WERI-Rb-1 (cell line): ENCODE measurements around the gene ARHGAP19.

Source experiments
- DNase-seq: peaks from one replicate; pipeline ENCODE4 v3.0.0-alpha.2; 2020
- H3K27ac ChIP-seq: fragments of 250-450 bp; sonication (Bioruptor Pico); 2 replicates; pipeline ENCODE4 v1.5.1; 2020; ENCODE audit warnings: mild to moderate bottlenecking, moderate library complexity
- H3K27me3 ChIP-seq: fragments of 250-450 bp; sonication (Bioruptor Pico); 2 replicates; pipeline ENCODE4 v1.5.1; 2021; ENCODE audit warnings: mild to moderate bottlenecking, low read depth, moderate library complexity; ENCODE audit not compliant: insufficient read depth, severe bottlenecking
- H3K36me3 ChIP-seq: fragments of 250-450 bp; sonication (Bioruptor Pico); 2 replicates; pipeline ENCODE4 v1.5.1; 2020; ENCODE audit warnings: mild to moderate bottlenecking, moderate library complexity
- H3K4me3 ChIP-seq: 2 replicates; pipeline ENCODE4 v1.5.1; 2011; ENCODE audit warnings: low read depth, mild to moderate bottlenecking, control low read depth, low read length
- H3K9me3 ChIP-seq: fragments of 250-450 bp; sonication (Bioruptor Pico); 2 replicates; pipeline ENCODE4 v1.5.1; 2021; ENCODE audit warnings: mild to moderate bottlenecking, moderate library complexity; ENCODE audit not compliant: severe bottlenecking
- CTCF ChIP-seq: IDR thresholded peaks from 2 replicates; pipeline ENCODE4 v1.5.1; 2011; ENCODE audit warnings: low read depth, mild to moderate bottlenecking, control low read depth, inconsistent platforms, low read length

ARHGAP19 gene

GRCh38 chr10:97197030-97197500, 95.4 kb downstream of the ARHGAP19 start:
- TF ChIP-seq CTCF = no peak
- H3K27me3 ChIP-seq = no peaks in the 10 kb centered on the region
- no peak overlapping the region for H3K27ac ChIP-seq
- no peak overlapping the region for H3K4me3 ChIP-seq
- no peaks in the 10 kb centered on the region for H3K36me3 ChIP-seq
- no peaks in the 10 kb centered on the region for H3K9me3 ChIP-seq
- no peak for DNase-seq

DNA sequence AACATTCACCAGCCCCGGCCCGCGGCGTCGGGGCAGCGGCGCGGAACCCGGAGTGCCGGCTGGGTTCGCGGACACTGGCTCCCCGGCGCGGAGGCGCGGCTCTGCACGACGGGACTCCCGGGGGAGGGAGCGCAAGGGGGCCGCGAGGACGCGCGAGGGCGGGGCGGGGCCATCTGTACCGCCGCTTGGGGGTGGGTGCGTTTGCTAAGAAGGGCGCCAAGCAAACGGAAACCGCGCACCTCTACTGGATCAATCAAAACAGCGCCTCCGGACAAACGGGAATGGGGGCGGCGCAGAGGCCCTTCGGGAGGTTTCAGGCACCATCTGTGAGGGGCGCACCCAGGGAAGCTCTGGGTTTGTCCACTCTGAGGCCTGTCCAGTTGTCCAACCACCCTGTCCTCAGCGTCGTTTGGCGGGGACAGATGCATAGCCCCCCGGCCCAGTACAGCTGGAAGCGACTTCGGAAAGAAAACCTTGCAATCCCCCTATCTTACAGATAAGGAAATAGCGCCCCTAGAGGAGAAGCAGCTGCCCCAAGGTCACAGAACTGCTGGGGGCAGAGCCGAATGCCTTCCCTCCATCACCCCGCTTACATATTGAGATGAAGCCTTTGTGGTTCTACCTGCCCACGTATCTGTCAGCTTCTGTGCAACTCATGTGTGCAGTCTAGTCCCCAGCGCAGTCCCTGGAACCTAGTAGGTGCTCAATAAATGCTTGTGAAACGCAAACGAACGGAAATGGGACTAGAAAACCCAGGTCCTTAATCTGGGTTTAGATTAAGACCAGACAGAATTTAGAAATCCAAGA, 96.0 kb downstream of the ARHGAP19 start:
- Histone ChIP-seq H3K27ac (peak overlapping the region; percentile 87), H3K27me3 (no peaks in the 10 kb centered on the region)
- peak; percentile 94 for DNase-seq

GRCh38 chr10:97195706-97196222, 96.7 kb downstream of the ARHGAP19 start:
- H3K4me3 ChIP-seq = peak overlapping the region; percentile 61
- no peak for TF ChIP-seq CTCF
- no peak for DNase-seq
- H3K27me3 ChIP-seq = no peaks in the 10 kb centered on the region
- no peaks in the 10 kb centered on the region for H3K9me3 ChIP-seq
- H3K36me3 ChIP-seq = no peaks in the 10 kb centered on the region
- peak overlapping the region; percentile 87 for H3K27ac ChIP-seq

More for the DNA sequence above, 96.0 kb downstream of the ARHGAP19 start:
- peak; percentile 82 for TF ChIP-seq CTCF
- no peaks in the 10 kb centered on the region for H3K36me3 ChIP-seq
- H3K4me3 ChIP-seq = peak overlapping the region; percentile 61
- no peaks in the 10 kb centered on the region for H3K9me3 ChIP-seq

DNA sequence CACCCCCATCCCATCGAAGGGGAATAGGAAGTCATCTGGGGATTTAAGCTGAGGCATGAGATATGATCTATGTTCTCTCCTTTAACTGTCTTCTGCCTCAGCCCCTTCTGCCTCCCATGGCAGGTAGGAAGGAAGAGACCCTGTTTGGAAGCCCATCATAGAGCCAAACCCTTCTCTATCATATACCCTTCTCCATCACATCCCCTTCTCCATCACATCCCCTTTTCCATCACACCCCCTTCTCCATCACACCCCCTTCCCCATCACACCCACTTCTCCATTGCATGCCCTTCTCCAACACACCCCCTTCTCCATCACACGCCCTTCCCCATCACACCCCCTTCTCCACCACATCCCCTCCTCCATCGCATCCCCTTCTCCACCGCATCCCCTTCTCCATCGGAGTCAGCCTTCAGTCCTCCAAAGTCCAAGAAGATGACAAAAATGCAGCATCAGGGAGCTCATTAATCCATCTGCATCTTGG, 99.4 kb downstream of the ARHGAP19 start:
- Histone ChIP-seq H3K9me3 (no peaks in the 10 kb centered on the region), H3K27ac (no peak overlapping the region), H3K27me3 (no peaks in the 10 kb centered on the region), H3K4me3 (no peak overlapping the region), H3K36me3 (no peaks in the 10 kb centered on the region)
- DNase-seq = no peak
- TF ChIP-seq CTCF = no peak

GRCh38 chr10:97190450-97190849, 102.0 kb downstream of the ARHGAP19 start:
- DNase-seq = no peak
- Histone ChIP-seq H3K36me3 (no peaks in the 10 kb centered on the region), H3K27me3 (no peaks in the 10 kb centered on the region), H3K9me3 (no peaks in the 10 kb centered on the region), H3K4me3 (no peak overlapping the region), H3K27ac (no peak overlapping the region)
- no peak for TF ChIP-seq CTCF
